ENCODE measurements around the gene CAPN9.

CAPN9 gene

GRCh38 chr1:230832476-230832875, 85.3 kb downstream of the CAPN9 start:
- DNase-seq (ENCODE audit: low read depth), result no peak
- no peak overlapping the region for H3K4me3 ChIP-seq (ENCODE audit: control insufficient read depth, low read depth, low read length)
- TF ChIP-seq CTCF (IDR thresholded peaks at IDR 0.05; ENCODE audit: control insufficient read depth, insufficient read depth, low read depth, low read length, missing control alignments), result no peak

- H3K4me3 ChIP-seq (ENCODE audit: control insufficient read depth, low read depth, low read length), result no peak overlapping the region
- DNase-seq (ENCODE audit: low read depth), result no peak
- no peak for TF ChIP-seq CTCF (IDR thresholded peaks at IDR 0.05; ENCODE audit: control insufficient read depth, insufficient read depth, low read depth, low read length, missing control alignments)
Measured at GRCh38 chr1:230833511-230833910, 86.3 kb downstream of the CAPN9 start.

- no peak for DNase-seq (ENCODE audit: low read depth)
- TF ChIP-seq CTCF (IDR thresholded peaks at IDR 0.05; ENCODE audit: control insufficient read depth, insufficient read depth, low read depth, low read length, missing control alignments), result no peak
- H3K4me3 ChIP-seq (ENCODE audit: control insufficient read depth, low read depth, low read length), result no peak overlapping the region
Measured at GRCh38 chr1:230834292-230834691, 87.1 kb downstream of the CAPN9 start.

- no peak for DNase-seq (ENCODE audit: low read depth)
- no peak for TF ChIP-seq CTCF (IDR thresholded peaks at IDR 0.05; ENCODE audit: control insufficient read depth, insufficient read depth, low read depth, low read length, missing control alignments)
- H3K4me3 ChIP-seq (ENCODE audit: control insufficient read depth, low read depth, low read length), result no peak overlapping the region
Measured at GRCh38 chr1:230836347-230836746, 89.2 kb downstream of the CAPN9 start.

- no peak for DNase-seq (ENCODE audit: low read depth)
- H3K4me3 ChIP-seq (ENCODE audit: control insufficient read depth, low read depth, low read length), result no peak overlapping the region
- no peak for TF ChIP-seq CTCF (IDR thresholded peaks at IDR 0.05; ENCODE audit: control insufficient read depth, insufficient read depth, low read depth, low read length, missing control alignments)
Measured at GRCh38 chr1:230836793-230837192, 89.6 kb downstream of the CAPN9 start.

GRCh38 chr1:230839173-230839572, 92.0 kb downstream of the CAPN9 start:
- H3K4me3 ChIP-seq (ENCODE audit: control insufficient read depth, low read depth, low read length), result no peak overlapping the region
- DNase-seq (ENCODE audit: low read depth), result no peak
- TF ChIP-seq CTCF (IDR thresholded peaks at IDR 0.05; ENCODE audit: control insufficient read depth, insufficient read depth, low read depth, low read length, missing control alignments), result no peak

GRCh38 chr1:230842801-230843200, 95.6 kb downstream of the CAPN9 start:
- no peak for DNase-seq (ENCODE audit: low read depth)
- H3K4me3 ChIP-seq (ENCODE audit: control insufficient read depth, low read depth, low read length), result no peak overlapping the region
- TF ChIP-seq CTCF (IDR thresholded peaks at IDR 0.05; ENCODE audit: control insufficient read depth, insufficient read depth, low read depth, low read length, missing control alignments), result no peak
